ENCODE measurements around the gene SSTR3.

DNA sequence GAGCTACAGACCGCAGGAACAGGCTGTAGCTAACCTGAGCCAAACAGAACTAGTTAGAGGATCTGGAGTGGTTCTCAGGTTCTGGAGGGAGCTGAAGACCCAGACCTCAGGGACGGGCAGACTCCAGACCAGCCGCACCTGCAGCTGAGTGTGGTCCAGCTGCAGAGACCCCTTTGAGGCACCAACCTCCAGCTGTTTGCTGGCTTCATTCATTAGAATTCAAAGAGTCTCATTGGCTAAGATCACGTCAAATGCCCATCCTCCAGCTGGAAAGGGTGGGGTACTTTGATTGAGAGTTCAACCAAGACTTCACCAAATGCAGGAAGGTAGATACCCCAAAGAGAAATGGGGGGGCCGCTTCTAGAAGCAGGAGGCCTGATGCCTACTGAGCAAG is 49.2 kb downstream of the SSTR3 start:
- no peak for TF ChIP-seq BHLHE40 (IDR thresholded peaks at IDR 0.05; ENCODE audit: borderline replicate concordance)
- no peak for TF ChIP-seq SUZ12 (IDR thresholded peaks at IDR 0.05)
- TF ChIP-seq HDGF (IDR thresholded peaks at IDR 0.05; ENCODE audit: borderline replicate concordance): no peak
- TF ChIP-seq FOXK2 (IDR thresholded peaks at IDR 0.05): no peak
- TF ChIP-seq SP1 (IDR thresholded peaks at IDR 0.05): no peak
- TF ChIP-seq TARDBP (IDR thresholded peaks at IDR 0.05): no peak
- TF ChIP-seq ELF4 (IDR thresholded peaks at IDR 0.05): no peak
- TF ChIP-seq ARNT (IDR thresholded peaks at IDR 0.05): no peak
- TF ChIP-seq FOXA1 (IDR thresholded peaks at IDR 0.05): no peak
- TF ChIP-seq, protein P1, sequence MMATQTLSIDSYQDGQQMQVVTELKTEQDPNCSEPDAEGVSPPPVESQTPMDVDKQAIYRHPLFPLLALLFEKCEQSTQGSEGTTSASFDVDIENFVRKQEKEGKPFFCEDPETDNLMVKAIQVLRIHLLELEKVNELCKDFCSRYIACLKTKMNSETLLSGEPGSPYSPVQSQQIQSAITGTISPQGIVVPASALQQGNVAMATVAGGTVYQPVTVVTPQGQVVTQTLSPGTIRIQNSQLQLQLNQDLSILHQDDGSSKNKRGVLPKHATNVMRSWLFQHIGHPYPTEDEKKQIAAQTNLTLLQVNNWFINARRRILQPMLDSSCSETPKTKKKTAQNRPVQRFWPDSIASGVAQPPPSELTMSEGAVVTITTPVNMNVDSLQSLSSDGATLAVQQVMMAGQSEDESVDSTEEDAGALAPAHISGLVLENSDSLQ (IDR thresholded peaks at IDR 0.05): no peak
